Psoas muscle (tissue), 8 donors: ENCODE results near the gene OTOG. TPM values are rescaled to one million over a fixed set of nuclear protein-coding genes. Genes with fewer than 3 reads are reported as not detected.

Experiments used
- ATAC-seq, 4 donors: fragments of 200-7000 bp; cut with Tn5 transposase; one replicate each; pipeline ENCODE4 v1.9.1; 2020; ENCODE audit warnings: moderate library complexity in 3 of 4, mild to moderate bottlenecking in 2 of 4
- DNase-seq, 2 donors: peaks; one replicate each; pipeline ENCODE4 v3.0.0-alpha.2; 2020
- H3K27ac ChIP-seq: fragments of 200-600 bp; one replicate; pipeline ENCODE4 v1.8.0; 2022
- H3K27me3 ChIP-seq, 3 donors: fragments of 200-600 bp in 1 of 3; one replicate each; pipeline versions ENCODE4 v1.6.1 to v1.8.0; 2013 to 2022; ENCODE audit warnings: low read length in 2 of 3, mild to moderate bottlenecking in 2 of 3, moderate library complexity in 1 of 3; ENCODE audit not compliant: insufficient read depth in 3 of 3
- H3K36me3 ChIP-seq, 2 donors: fragments of 200-600 bp in 1 of 2; one replicate each; pipeline versions ENCODE4 v1.6.1 to v1.8.0; 2013 to 2022; ENCODE audit warnings: low read depth in 1 of 2, mild to moderate bottlenecking in 1 of 2, moderate library complexity in 1 of 2; ENCODE audit not compliant: insufficient read depth in 1 of 2
- H3K4me1 ChIP-seq: fragments of 200-600 bp; one replicate; pipeline ENCODE4 v1.8.0; 2022
- H3K4me3 ChIP-seq: fragments of 200-600 bp; one replicate; pipeline ENCODE4 v1.8.0; 2022; ENCODE audit warnings: mild to moderate bottlenecking
- H3K9me3 ChIP-seq: fragments of 200-600 bp; one replicate; pipeline ENCODE4 v1.8.0; 2022
- CTCF ChIP-seq: fragments of 200-600 bp; IDR thresholded peaks from one replicate; pipeline ENCODE4 v1.8.0; 2022; ENCODE audit warnings: antibody characterized with exemption
- WGBS, 3 donors: extraction: QIAGEN DNeasy Blood & Tissue Kit; methylation state at CpG; one replicate each; pipeline versions ENCODE4 v1.1.6 to v1.1.7; 2013; 5-methylcytosine and 5-hydroxymethylcytosine counted together
- intact Hi-C, 2 donors: fragments of 100-400 bp; cut with DNase I; formaldehyde crosslinking; loops; one replicate each; pipeline versions ENCODE4 v1.11.0 to v1.14.2; 2022
- polyA plus RNA-seq, 3 donors: library from polyadenylated mRNA; stranded (reverse); fragments of 200-250 nt; gene quantifications; one replicate each; pipeline ENCODE4 v1.2.3, GENCODE V29; 2013
- total RNA-seq, 4 donors: library from RNA; stranded (reverse); fragmentation: NEBNext Ultra II Directional in 2 of 4; extraction: Animal tissue kit (Norgen Biotek cat#: 25700) in 2 of 4; gene quantifications; one replicate each; pipeline versions ENCODE4 v1.2.1 to v1.2.4, GENCODE V29; 2021 to 2023
- donor health status: healthy with polysubstance abuse.
- donor health status: DM: no; HTN: no; CAD: no; lungs with moderate emphysema.
- donor health status: Bipolar disorder and iron deficiency.
- donor health status: healthy.
- donor health status: DM: yes; HTN: yes; CAD: no.
- donor health status: DM: no; HTN: no; CAD: no.
- donor health status: DM: no; HTN: no; CAD: no.
- donor health status: DM: yes; HTN: yes; CAD: no.

OTOG gene
- total and polyA plus RNA-seq, 7 donors, result not detected

GRCh38 chr11:17599460-17599925 lies 52.4 kb downstream of the OTOG start:
- ATAC-seq (peak in 1 of 4 donors; percentile 3), DNase-seq (no peak)
- WGBS, 3 donors, result 53 to 65% (median 62%) methylated on average over 10 of the region's 10 CpGs
- TF ChIP-seq CTCF, result no peak
- no peak overlapping the region for H3K27ac ChIP-seq
- intact Hi-C loops, result loop anchor here (1.0 to 5.0 kb wide), 5 partner anchors 123 to 383 kb away; no protein-coding TSS in a partner anchor
- no peaks in the 10 kb centered on the region for H3K4me1 ChIP-seq
- no peaks in the 10 kb centered on the region for H3K9me3 ChIP-seq
- H3K4me3 ChIP-seq, result no peak overlapping the region
- H3K27me3 ChIP-seq, result no peaks in the 10 kb centered on the region
- H3K36me3 ChIP-seq, result no peaks in the 10 kb centered on the region

GRCh38 chr11:17600316-17601255 lies 53.5 kb downstream of the OTOG start:
- Histone ChIP-seq H3K4me3 (no peak overlapping the region), H3K27me3 (no peaks in the 10 kb centered on the region), H3K36me3 (no peaks in the 10 kb centered on the region), H3K27ac (no peak overlapping the region), H3K4me1 (no peaks in the 10 kb centered on the region), H3K9me3 (no peaks in the 10 kb centered on the region)
- no peak for ATAC-seq
- intact Hi-C loops, result no loop called here
- no peak for TF ChIP-seq CTCF
- WGBS, 3 donors, result 85 to 89% (median 86%) methylated on average over 16 of the region's 16 CpGs
- peak in 1 of 2 donors; percentile 38 for DNase-seq

- Histone ChIP-seq H3K9me3 (no peaks in the 10 kb centered on the region), H3K27ac (no peak overlapping the region), H3K4me1 (no peaks in the 10 kb centered on the region), H3K4me3 (no peak overlapping the region), H3K27me3 (no peaks in the 10 kb centered on the region), H3K36me3 (no peaks in the 10 kb centered on the region)
- intact Hi-C loops, result no loop called here
- TF ChIP-seq CTCF, result peak; percentile 3
- peak in 1 of 2 donors; percentile 43 for DNase-seq
- peak in 3 of 4 donors; percentile 28 to 42 (median 38) for ATAC-seq
- 38 to 48% (median 45%) methylated on average over 7 of the region's 7 CpGs for WGBS, 3 donors
Observed at GRCh38 chr11:17601256-17601671, 54.2 kb downstream of the OTOG start.

- TF ChIP-seq CTCF, result no peak
- H3K4me3 ChIP-seq, result no peak overlapping the region
Observed at GRCh38 chr11:17601676-17602075, 54.6 kb downstream of the OTOG start.

More at GRCh38 chr11:17601676-17602075, 54.6 kb downstream of the OTOG start:
- ATAC-seq, result no peak
- H3K9me3 ChIP-seq, result no peaks in the 10 kb centered on the region
- H3K4me1 ChIP-seq, result no peaks in the 10 kb centered on the region
- H3K27me3 ChIP-seq, result no peaks in the 10 kb centered on the region
- WGBS, 3 donors, result 65 to 80% (median 69%) methylated on average over 4 of the region's 4 CpGs
- H3K36me3 ChIP-seq, result no peaks in the 10 kb centered on the region
- intact Hi-C loops, result no loop called here
- H3K27ac ChIP-seq, result no peak overlapping the region
- DNase-seq, result no peak
